Immature natural killer cell (primary cell): ENCODE results near the gene MICU1. TPM values are rescaled to one million over a fixed set of nuclear protein-coding genes. Genes with fewer than 3 reads are reported as not detected.
"Not testable (repeated sequence)": the region's sequence is repeated elsewhere in the genome, so short reads cannot be mapped to it uniquely, and the experiment has no call there.

Experiments
- DNase-seq, 3 donors: peaks; one replicate each; pipeline ENCODE4 v3.0.0; 2022; ENCODE audit warnings: mixed read lengths in 1 of 3
- H3K27ac Mint-ChIP-seq, 6 donors: one replicate each; pipeline ENCODE4 v1.8.0; 2020; ENCODE audit warnings: mixed read lengths in 6 of 6, mild to moderate bottlenecking in 5 of 6, inconsistent platforms in 4 of 6, moderate library complexity in 3 of 6
- H3K27me3 Mint-ChIP-seq, 3 donors: one replicate each; pipeline ENCODE4 v1.8.0; 2020 to 2021; ENCODE audit warnings: low read depth in 3 of 3, mild to moderate bottlenecking in 3 of 3, mixed read lengths in 3 of 3, moderate library complexity in 3 of 3, inconsistent platforms in 1 of 3
- H3K36me3 Mint-ChIP-seq, 3 donors: one replicate each; pipeline ENCODE4 v1.8.0; 2020; ENCODE audit warnings: mixed read lengths in 3 of 3, inconsistent platforms in 2 of 3, mild to moderate bottlenecking in 2 of 3
- H3K4me1 Mint-ChIP-seq, 2 donors: one replicate each; pipeline ENCODE4 v1.8.0; 2020; ENCODE audit warnings: inconsistent platforms in 2 of 2, mild to moderate bottlenecking in 2 of 2, mixed read lengths in 2 of 2, moderate library complexity in 1 of 2
- H3K4me3 Mint-ChIP-seq, 5 donors: one replicate each; pipeline ENCODE4 v1.8.0; 2020; ENCODE audit warnings: mild to moderate bottlenecking in 5 of 5, mixed read lengths in 5 of 5, inconsistent platforms in 3 of 5, moderate library complexity in 3 of 5
- H3K9me3 Mint-ChIP-seq, 6 donors: one replicate each; pipeline ENCODE4 v1.8.0; 2020; ENCODE audit warnings: mild to moderate bottlenecking in 6 of 6, mixed read lengths in 6 of 6, inconsistent platforms in 4 of 6, moderate library complexity in 3 of 6
- polyA plus RNA-seq, 3 donors: library from polyadenylated mRNA; unstranded; fragments of 300-500 nt; fragmentation: Illumina TruSeq; gene quantifications; one replicate each; pipeline ENCODE4 v1.2.3, GENCODE V29; 2021

MICU1 gene
- polyA plus RNA-seq, 3 donors from 2014 or later: 19.8 to 45.1 (median 21.2) TPM

DNA sequence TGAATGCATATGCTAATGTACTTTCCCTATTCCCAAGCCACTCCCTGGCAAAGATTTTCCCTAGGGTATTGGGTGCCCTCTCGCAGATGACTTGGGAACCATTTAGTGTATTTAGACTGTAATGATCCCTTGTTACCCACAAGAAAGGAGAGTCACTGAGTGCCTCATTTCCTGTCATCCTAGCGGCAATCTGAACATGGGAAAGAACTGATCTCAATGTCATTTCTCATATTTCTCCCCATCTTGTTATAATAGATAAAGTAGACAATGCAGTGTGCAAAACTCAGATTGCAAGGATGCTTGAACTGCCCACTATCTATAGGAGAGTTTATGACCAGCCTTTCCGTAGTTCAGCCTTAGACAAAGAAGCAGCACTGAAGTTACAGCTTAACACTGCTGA lies 123.3 kb downstream of the MICU1 start:
- DNase-seq: no peak
- Mint-ChIP-seq H3K27ac (no peak overlapping the region), H3K36me3 (peaks cover 21 to 25% (median 21%) of the 10 kb centered on the region in 3 donors), H3K4me1 (peaks cover 6 to 10% of the 10 kb centered on the region in 2 donors), H3K27me3 (peaks cover 0 to 3% (median 0%) of the 10 kb centered on the region in 3 donors), H3K9me3 (no peaks in the 10 kb centered on the region), H3K4me3 (no peak overlapping the region)

- Mint-ChIP-seq H3K4me1 (peaks cover 6 to 10% of the 10 kb centered on the region in 2 donors), H3K27me3 (peaks cover 0 to 2% (median 0%) of the 10 kb centered on the region in 3 donors), H3K27ac (no peak overlapping the region), H3K36me3 (peaks cover 5 to 15% (median 10%) of the 10 kb centered on the region in 3 donors), H3K9me3 (no peaks in the 10 kb centered on the region), H3K4me3 (no peak overlapping the region)
- DNase-seq: no peak
Observed at GRCh38 chr10:72499701-72500100, 126.2 kb downstream of the MICU1 start.

DNA sequence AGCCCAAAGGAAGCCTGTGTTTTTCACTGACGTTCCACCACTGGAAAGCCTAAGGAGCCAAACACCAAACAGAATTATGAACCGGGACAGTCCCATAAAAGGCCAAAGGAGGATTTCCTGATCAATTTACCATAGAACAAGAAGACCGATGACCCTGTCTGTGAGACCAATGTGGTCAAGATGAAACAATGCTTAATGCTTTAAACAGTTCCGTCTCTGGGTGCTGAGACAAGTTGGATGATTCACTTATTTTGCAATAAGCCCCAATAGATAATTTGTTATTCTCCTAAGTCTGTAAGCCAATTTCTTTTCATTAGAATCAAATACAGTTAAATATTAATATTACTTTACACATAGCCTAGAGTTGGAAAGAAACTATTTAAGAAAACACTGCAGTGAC lies 134.9 kb downstream of the MICU1 start:
- no peak overlapping the region for H3K4me3 Mint-ChIP-seq
- DNase-seq: no peak
- no peaks in the 10 kb centered on the region for H3K9me3 Mint-ChIP-seq
- H3K4me1 Mint-ChIP-seq: no peaks in the 10 kb centered on the region
- no peak overlapping the region for H3K27ac Mint-ChIP-seq
- H3K36me3 Mint-ChIP-seq: peaks cover 0 to 3% (median 0%) of the 10 kb centered on the region in 3 donors
- peaks cover 0 to 3% (median 0%) of the 10 kb centered on the region in 3 donors for H3K27me3 Mint-ChIP-seq

- H3K4me3 Mint-ChIP-seq: no peak overlapping the region
- no peaks in the 10 kb centered on the region for H3K9me3 Mint-ChIP-seq
- no peak for DNase-seq
- H3K27ac Mint-ChIP-seq: no peak overlapping the region
- H3K4me1 Mint-ChIP-seq: no peaks in the 10 kb centered on the region
- H3K27me3 Mint-ChIP-seq: peaks cover 0 to 3% (median 0%) of the 10 kb centered on the region in 3 donors
- H3K36me3 Mint-ChIP-seq: peaks cover 0 to 3% (median 0%) of the 10 kb centered on the region in 3 donors
Observed at GRCh38 chr10:72487521-72487920, 138.4 kb downstream of the MICU1 start.

DNA sequence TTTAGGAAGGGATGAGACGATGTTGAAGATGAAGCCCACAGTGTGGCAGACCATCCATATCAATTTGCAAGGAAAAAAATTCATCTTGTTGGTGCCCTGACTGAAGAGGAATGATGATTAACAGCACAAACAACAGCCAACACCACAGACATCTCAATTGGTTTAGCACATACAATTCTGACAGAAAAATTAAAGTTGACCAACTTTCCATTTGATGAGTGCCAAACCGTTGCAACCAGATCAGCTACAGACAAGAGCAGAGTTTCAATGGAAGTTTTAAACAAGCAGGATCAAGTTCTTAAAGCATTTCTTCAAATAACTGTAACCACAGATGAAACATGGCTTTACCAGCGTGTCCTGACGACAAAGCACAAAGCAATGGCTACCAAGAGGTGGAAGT lies 138.8 kb downstream of the MICU1 start:
- DNase-seq: no peak
- H3K27ac Mint-ChIP-seq: no peak overlapping the region
- no peaks in the 10 kb centered on the region for H3K9me3 Mint-ChIP-seq
- no peaks in the 10 kb centered on the region for H3K4me1 Mint-ChIP-seq
- peaks cover 0 to 3% (median 0%) of the 10 kb centered on the region in 3 donors for H3K27me3 Mint-ChIP-seq
- H3K4me3 Mint-ChIP-seq: no peak overlapping the region
- H3K36me3 Mint-ChIP-seq: peaks cover 0 to 3% (median 0%) of the 10 kb centered on the region in 3 donors

DNA sequence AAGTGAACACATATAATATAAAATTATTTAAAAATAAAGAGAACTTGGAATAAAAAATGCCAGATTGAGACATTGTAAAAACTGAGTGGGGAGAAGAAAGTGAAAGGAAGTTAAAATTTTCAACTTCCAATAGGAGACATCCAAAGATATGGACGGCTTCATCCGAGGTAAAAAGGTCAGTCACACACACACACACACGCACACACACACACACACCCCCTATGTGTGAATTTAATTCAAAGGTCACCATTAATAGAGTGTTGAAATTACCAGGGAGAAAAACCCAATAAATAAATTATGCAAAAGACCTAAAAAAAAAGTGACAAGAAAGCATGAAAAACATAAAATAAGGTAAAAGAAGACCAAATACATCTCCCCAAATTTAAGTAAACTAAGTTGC lies 140.2 kb downstream of the MICU1 start:
- H3K4me1 Mint-ChIP-seq: no peaks in the 10 kb centered on the region
- no peak overlapping the region for H3K27ac Mint-ChIP-seq
- no peaks in the 10 kb centered on the region for H3K9me3 Mint-ChIP-seq
- DNase-seq: no peak
- peaks cover 0 to 4% (median 0%) of the 10 kb centered on the region in 3 donors for H3K27me3 Mint-ChIP-seq
- H3K4me3 Mint-ChIP-seq: no peak overlapping the region
- H3K36me3 Mint-ChIP-seq: peaks cover 0 to 3% (median 0%) of the 10 kb centered on the region in 3 donors

DNA sequence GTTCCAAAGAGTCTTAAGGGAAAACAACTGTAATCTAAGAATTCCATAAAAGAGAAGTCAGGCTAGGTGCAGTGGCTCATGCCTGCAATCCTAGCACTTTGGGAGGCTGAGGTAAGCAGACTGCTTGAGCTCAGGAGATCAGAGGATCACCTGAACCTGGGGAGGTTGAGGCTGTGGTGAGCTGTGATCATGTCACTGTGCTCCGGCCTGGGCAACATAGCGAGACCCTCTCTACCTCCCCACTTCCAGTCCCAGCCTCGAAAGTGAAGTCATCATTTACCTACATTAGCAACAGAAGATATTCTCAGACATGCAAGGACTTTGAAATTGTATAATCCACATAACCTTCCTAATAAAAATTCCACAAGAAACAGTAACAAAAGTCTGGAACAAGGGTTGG lies 141.4 kb downstream of the MICU1 start:
- Mint-ChIP-seq H3K9me3 (no peaks in the 10 kb centered on the region), H3K36me3 (peaks cover 0 to 3% (median 0%) of the 10 kb centered on the region in 3 donors), H3K27me3 (peaks cover 0 to 2% (median 0%) of the 10 kb centered on the region in 3 donors), H3K4me1 (no peaks in the 10 kb centered on the region), H3K27ac (no peak overlapping the region), H3K4me3 (no peak overlapping the region)
- no peak for DNase-seq

DNA sequence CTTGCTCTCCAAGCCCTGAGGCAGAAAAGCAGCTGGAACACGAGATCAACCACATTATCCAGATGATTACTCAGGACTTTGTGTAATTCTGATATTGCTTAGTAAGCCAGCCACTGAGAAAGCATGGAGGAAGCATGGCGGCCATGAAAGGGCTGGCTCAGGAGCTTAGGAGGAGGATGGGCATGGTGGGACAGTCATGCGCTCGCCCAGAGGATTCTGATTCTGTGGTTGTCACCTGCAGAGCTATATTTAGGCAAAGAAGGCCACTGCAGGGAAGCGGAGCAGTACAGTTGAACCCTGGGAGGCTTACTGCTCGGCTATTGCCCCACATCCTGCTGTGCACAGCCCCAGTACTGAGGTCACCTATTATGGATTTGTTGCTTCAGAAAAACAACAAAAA lies 142.4 kb downstream of the MICU1 start:
- Mint-ChIP-seq H3K27ac (no peak overlapping the region), H3K4me3 (no peak overlapping the region), H3K9me3 (no peaks in the 10 kb centered on the region), H3K27me3 (peaks cover 0 to 2% (median 0%) of the 10 kb centered on the region in 3 donors), H3K36me3 (peaks cover 0 to 3% (median 0%) of the 10 kb centered on the region in 3 donors), H3K4me1 (no peaks in the 10 kb centered on the region)
- no peak for DNase-seq

- Mint-ChIP-seq H3K4me1 (no peaks in the 10 kb centered on the region), H3K27me3 (peaks cover 0 to 2% (median 0%) of the 10 kb centered on the region in 3 donors), H3K36me3 (peaks cover 4 to 8% (median 5%) of the 10 kb centered on the region in 3 donors), H3K9me3 (no peaks in the 10 kb centered on the region), H3K4me3 (no peak overlapping the region), H3K27ac (no peak overlapping the region)
- DNase-seq: no peak
Observed at GRCh38 chr10:72480861-72481260, 145.0 kb downstream of the MICU1 start.

DNA sequence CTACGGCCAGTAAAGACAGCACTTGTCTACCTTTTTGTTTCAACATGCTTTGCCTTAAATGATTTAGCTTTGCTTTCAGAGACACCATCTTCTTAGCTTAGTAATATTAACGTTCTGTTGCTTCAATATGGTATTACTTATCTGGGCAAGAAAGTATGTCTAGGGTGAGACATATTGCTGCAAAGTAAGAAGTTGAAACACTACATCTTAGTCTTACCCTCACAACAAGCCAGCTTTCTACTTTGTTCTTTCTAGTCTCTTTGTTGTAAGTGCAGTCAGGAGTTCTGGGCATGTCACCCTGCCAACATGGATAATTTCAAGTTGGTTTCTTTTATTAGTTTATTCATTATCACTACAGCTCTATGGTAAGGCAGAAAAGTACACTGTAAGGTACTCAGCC lies 148.4 kb downstream of the MICU1 start:
- Mint-ChIP-seq H3K9me3 (no peaks in the 10 kb centered on the region), H3K27me3 (peaks cover 0 to 2% (median 0%) of the 10 kb centered on the region in 3 donors), H3K4me3 (no peak overlapping the region), H3K36me3 (peaks cover 21 to 25% (median 24%) of the 10 kb centered on the region in 3 donors), H3K4me1 (no peaks in the 10 kb centered on the region), H3K27ac (no peak overlapping the region)
- DNase-seq: no peak

GRCh38 chr10:72472306-72472705 lies 153.6 kb downstream of the MICU1 start:
- Mint-ChIP-seq H3K27ac (no peak overlapping the region), H3K4me1 (no peaks in the 10 kb centered on the region), H3K27me3 (no peaks in the 10 kb centered on the region), H3K4me3 (no peak overlapping the region), H3K9me3 (no peaks in the 10 kb centered on the region), H3K36me3 (peaks cover 30 to 50% (median 49%) of the 10 kb centered on the region in 3 donors)
- no peak for DNase-seq

DNA sequence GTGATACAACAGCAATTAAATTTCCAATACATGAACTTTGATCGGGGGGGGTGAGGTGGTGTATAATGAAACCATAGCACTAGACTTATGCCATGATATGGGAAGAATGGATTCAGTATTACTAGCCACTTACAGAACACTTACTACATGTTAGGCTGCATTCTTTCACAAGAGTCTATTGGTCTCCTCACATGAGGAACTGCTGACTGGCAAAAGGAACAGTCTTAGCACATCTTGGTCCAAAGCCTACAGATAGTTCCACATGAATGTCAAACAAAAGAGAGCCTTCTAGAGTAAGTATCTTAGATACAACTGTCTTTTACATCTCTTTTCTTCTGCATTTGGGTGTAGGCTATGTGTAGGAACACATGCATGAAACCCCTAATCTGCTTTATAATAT lies 155.2 kb downstream of the MICU1 start:
- H3K4me1 Mint-ChIP-seq: no peaks in the 10 kb centered on the region
- DNase-seq: no peak
- H3K36me3 Mint-ChIP-seq: peaks cover 22 to 45% (median 44%) of the 10 kb centered on the region in 3 donors
- no peaks in the 10 kb centered on the region for H3K27me3 Mint-ChIP-seq
- no peaks in the 10 kb centered on the region for H3K9me3 Mint-ChIP-seq
- H3K4me3 Mint-ChIP-seq: no peak overlapping the region
- no peak overlapping the region for H3K27ac Mint-ChIP-seq

DNA sequence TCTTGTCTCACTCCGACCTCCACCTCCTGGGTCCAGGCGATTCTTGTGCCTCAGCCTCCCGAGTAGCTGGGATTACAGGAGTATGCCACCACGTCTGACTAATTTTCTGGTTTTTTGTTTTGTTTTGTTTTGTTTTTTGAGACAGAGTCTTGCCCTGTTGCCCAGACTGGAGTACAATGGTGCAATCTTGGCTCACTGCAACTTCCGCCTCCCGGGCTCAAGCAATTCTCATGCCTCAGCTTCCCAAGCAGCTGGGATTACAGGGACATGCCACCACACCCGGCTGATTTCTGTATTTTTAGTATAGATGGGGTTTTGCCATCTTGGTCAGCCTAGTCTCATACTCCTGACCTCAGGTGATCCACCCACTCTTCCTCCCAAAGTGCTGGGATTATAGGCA lies 158.8 kb downstream of the MICU1 start:
- not testable (repeated sequence) for H3K27me3 Mint-ChIP-seq, DNase-seq, H3K27ac Mint-ChIP-seq, H3K9me3 Mint-ChIP-seq, H3K4me1 Mint-ChIP-seq, H3K4me3 Mint-ChIP-seq
- peaks cover 12 to 24% (median 20%) of the 10 kb centered on the region in 3 donors for H3K36me3 Mint-ChIP-seq

DNA sequence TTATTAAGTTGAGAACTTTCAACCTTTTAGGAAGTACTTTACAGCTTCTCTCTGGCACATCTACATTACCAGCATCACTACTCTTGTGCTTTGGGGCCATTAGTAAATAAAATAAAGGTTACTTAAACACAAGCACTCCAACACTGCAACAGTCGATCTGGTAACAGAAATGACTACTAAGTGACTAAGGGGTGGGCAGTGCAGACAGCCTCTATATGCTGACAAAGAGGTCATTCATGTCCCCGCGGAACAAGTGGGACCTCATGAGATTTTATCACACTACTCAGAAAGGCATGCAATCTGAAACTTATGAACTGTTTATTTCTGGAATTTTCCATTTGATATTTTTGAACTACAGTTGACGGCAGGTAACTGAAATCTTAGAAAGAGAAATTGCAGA lies 159.9 kb downstream of the MICU1 start:
- no peak overlapping the region for H3K4me3 Mint-ChIP-seq
- no peaks in the 10 kb centered on the region for H3K4me1 Mint-ChIP-seq
- peaks cover 12 to 19% (median 15%) of the 10 kb centered on the region in 3 donors for H3K36me3 Mint-ChIP-seq
- DNase-seq: no peak
- H3K27ac Mint-ChIP-seq: no peak overlapping the region
- H3K27me3 Mint-ChIP-seq: no peaks in the 10 kb centered on the region
- H3K9me3 Mint-ChIP-seq: no peaks in the 10 kb centered on the region

DNA sequence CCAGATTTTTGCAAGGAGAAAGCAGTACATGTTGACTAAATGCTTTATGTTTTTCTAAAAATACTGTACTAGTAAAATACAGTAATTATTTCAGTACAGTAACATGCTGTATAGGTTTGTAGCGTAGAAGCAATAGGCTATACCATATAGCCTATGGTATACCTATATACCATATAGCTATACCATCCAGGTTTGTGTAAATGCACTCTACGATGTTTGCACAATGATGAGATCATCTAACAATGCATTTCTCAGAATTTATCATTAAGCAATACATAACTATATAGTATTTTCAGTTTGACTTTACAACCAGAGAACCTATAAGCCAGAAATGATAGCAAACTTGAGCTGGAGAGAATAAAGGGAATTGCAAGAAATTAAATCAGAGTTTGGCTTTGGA lies 161.4 kb downstream of the MICU1 start:
- H3K36me3 Mint-ChIP-seq: peaks cover 6 to 13% (median 12%) of the 10 kb centered on the region in 3 donors
- H3K27ac Mint-ChIP-seq: no peak overlapping the region
- no peaks in the 10 kb centered on the region for H3K9me3 Mint-ChIP-seq
- H3K27me3 Mint-ChIP-seq: no peaks in the 10 kb centered on the region
- H3K4me3 Mint-ChIP-seq: no peak overlapping the region
- DNase-seq: no peak
- no peaks in the 10 kb centered on the region for H3K4me1 Mint-ChIP-seq
